Mesenchymal stem cell (in vitro differentiated cells and primary cell): ENCODE data around the gene TTC27.
A peak's percentile ranks its signal among the peaks of the same experiment; 100 is the strongest.
"Not testable (repeated sequence)": the region's sequence is repeated elsewhere in the genome, so short reads cannot be mapped to it uniquely, and the experiment has no call there.

Source experiments
- DNase-seq: peaks from one replicate; pipeline ENCODE4 v3.0.0-alpha.2; 2013
- H2AFZ ChIP-seq: one replicate; pipeline ENCODE4 v1.6.1; 2013; ENCODE audit warnings: low read depth, mild to moderate bottlenecking, control low read depth, inconsistent platforms, low read length, moderate library complexity
- H2AK5ac ChIP-seq: 2 replicates; pipeline ENCODE4 v1.6.1; 2013; ENCODE audit warnings: low read length, moderate library complexity, mild to moderate bottlenecking, inconsistent platforms; ENCODE audit not compliant: severe bottlenecking
- H2BK120ac ChIP-seq: one replicate; pipeline ENCODE4 v1.6.1; 2013; ENCODE audit warnings: low read depth, mild to moderate bottlenecking, inconsistent platforms, low read length, moderate library complexity
- H2BK12ac ChIP-seq, 2 experiments: one replicate each; pipeline ENCODE4 v1.6.1; 2013; ENCODE audit warnings: inconsistent platforms in 2 of 2, low read length in 2 of 2, mild to moderate bottlenecking in 2 of 2, moderate library complexity in 2 of 2, control low read depth in 1 of 2
- H2BK15ac ChIP-seq: one replicate; pipeline ENCODE4 v1.6.1; 2013; ENCODE audit warnings: mild to moderate bottlenecking, low read depth, inconsistent platforms; ENCODE audit not compliant: poor library complexity, severe bottlenecking
- H2BK5ac ChIP-seq: 2 replicates; pipeline ENCODE4 v1.6.1; 2013; ENCODE audit warnings: low read depth, mild to moderate bottlenecking, low read length, control low read depth, inconsistent platforms; ENCODE audit not compliant: poor library complexity, severe bottlenecking
- H3K14ac ChIP-seq, 2 experiments: one replicate each; pipeline ENCODE4 v1.6.1; 2013; ENCODE audit warnings: inconsistent platforms in 2 of 2, low read length in 2 of 2, control low read depth in 1 of 2, mild to moderate bottlenecking in 1 of 2, moderate library complexity in 1 of 2
- H3K18ac ChIP-seq, 2 experiments: one replicate each; pipeline ENCODE4 v1.6.1; 2013; ENCODE audit warnings: inconsistent platforms in 2 of 2, low read length in 2 of 2, control low read depth in 1 of 2, low read depth in 1 of 2, mild to moderate bottlenecking in 1 of 2
- H3K23ac ChIP-seq, 2 experiments: one replicate each; pipeline ENCODE4 v1.6.1; 2013; ENCODE audit warnings: inconsistent platforms in 2 of 2, low read length in 2 of 2, mild to moderate bottlenecking in 2 of 2, moderate library complexity in 2 of 2, control low read depth in 1 of 2
- H3K27ac ChIP-seq: 2 replicates; pipeline ENCODE4 v1.5.1; 2013; ENCODE audit warnings: mild to moderate bottlenecking, moderate library complexity, low read length, control low read depth, inconsistent platforms; ENCODE audit not compliant: poor library complexity, severe bottlenecking
- H3K27me3 ChIP-seq, 2 experiments: 2 replicates each; pipeline versions ENCODE4 v1.6.1 to v1.7.0; 2013; ENCODE audit warnings: low read length in 2 of 2, mild to moderate bottlenecking in 2 of 2, moderate library complexity in 2 of 2, control low read depth in 1 of 2, inconsistent platforms in 1 of 2; ENCODE audit not compliant: control insufficient read depth in 1 of 2, insufficient read depth in 1 of 2
- H3K36me3 ChIP-seq, 2 experiments: 2 replicates each; pipeline versions ENCODE4 v1.6.1 to v1.7.0; 2013; ENCODE audit warnings: low read length in 2 of 2, control low read depth in 1 of 2, inconsistent platforms in 1 of 2, low read depth in 1 of 2, mild to moderate bottlenecking in 1 of 2; ENCODE audit not compliant: insufficient read depth in 2 of 2, control insufficient read depth in 1 of 2
- H3K4ac ChIP-seq, 2 experiments: one replicate each; pipeline ENCODE4 v1.6.1; 2013; ENCODE audit warnings: inconsistent platforms in 2 of 2, low read length in 2 of 2, mild to moderate bottlenecking in 2 of 2, moderate library complexity in 2 of 2, control low read depth in 1 of 2, low read depth in 1 of 2
- H3K4me1 ChIP-seq: 2 replicates; pipeline ENCODE4 v1.6.1; 2013; ENCODE audit warnings: low read depth, low read length, control low read depth; ENCODE audit not compliant: control insufficient read depth, insufficient read depth
- H3K4me2 ChIP-seq: 2 replicates; pipeline ENCODE4 v1.6.1; 2013; ENCODE audit warnings: low read length, mild to moderate bottlenecking, inconsistent platforms; ENCODE audit not compliant: poor library complexity, severe bottlenecking
- H3K4me3 ChIP-seq, 2 experiments: 2 replicates each; pipeline versions ENCODE4 v1.5.1 to v1.7.0; 2013; ENCODE audit warnings: low read length in 2 of 2, mild to moderate bottlenecking in 2 of 2, control low read depth in 1 of 2, low read depth in 1 of 2; ENCODE audit not compliant: insufficient read depth in 1 of 2
- H3K79me1 ChIP-seq: replicated peaks from 2 replicates; pipeline ENCODE4 v1.6.1; 2013; ENCODE audit warnings: mild to moderate bottlenecking, control low read depth, low read length, inconsistent platforms; ENCODE audit not compliant: poor library complexity, severe bottlenecking
- H3K9ac ChIP-seq: 2 replicates; pipeline ENCODE4 v1.7.0; 2013; ENCODE audit warnings: mild to moderate bottlenecking, low read length, moderate library complexity
- H3K9me3 ChIP-seq: 2 replicates; pipeline ENCODE4 v1.7.0; 2013; ENCODE audit warnings: mild to moderate bottlenecking, low read length; ENCODE audit not compliant: control insufficient read depth
- H4K8ac ChIP-seq: one replicate; pipeline ENCODE4 v1.6.1; 2013; ENCODE audit warnings: inconsistent platforms, mild to moderate bottlenecking, low read length, moderate library complexity
- H4K91ac ChIP-seq: one replicate; pipeline ENCODE4 v1.6.1; 2013; ENCODE audit warnings: mild to moderate bottlenecking, low read length, inconsistent platforms
- WGBS: methylation state at CpG from one replicate; pipeline ENCODE4 v1.1.7; 2013; ENCODE audit warnings: mixed read lengths; 5-methylcytosine and 5-hydroxymethylcytosine counted together

Gene TTC27

DNA sequence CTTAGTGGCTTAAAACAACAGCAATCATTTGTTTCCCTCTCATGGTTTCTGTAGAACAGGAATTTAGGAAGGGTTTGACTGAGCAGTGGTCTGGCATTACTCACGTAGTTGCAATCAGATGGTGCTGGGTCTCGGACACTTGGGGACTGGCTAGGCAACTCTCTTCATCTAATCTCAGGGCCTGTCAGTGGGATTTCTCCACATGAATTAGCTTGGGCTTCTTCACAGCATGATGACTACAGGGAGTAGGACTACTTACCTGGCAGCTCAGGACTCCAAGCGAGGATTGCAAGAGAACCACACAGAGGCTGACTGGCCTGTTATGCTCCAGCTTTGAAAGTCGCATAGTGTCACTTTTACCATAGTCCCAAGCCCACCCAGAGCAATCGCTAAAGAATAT is 125.1 kb downstream of the TTC27 start:
- Histone ChIP-seq H2BK120ac (no peak overlapping the region), H3K4me2 (no peak overlapping the region), H3K27ac (no peak overlapping the region), H3K36me3 (peaks cover 2 to 11% of the 10 kb centered on the region in 2 experiments), H3K9ac (no peak overlapping the region), H3K23ac (no peak overlapping the region), H3K9me3 (no peaks in the 10 kb centered on the region), H3K14ac (no peak overlapping the region), H2BK5ac (no peak overlapping the region), H3K4me1 (peaks cover 3% of the 10 kb centered on the region), H3K4ac (no peak overlapping the region), H2AK5ac (peak overlapping the region; percentile 5), H4K8ac (no peak overlapping the region), H3K27me3 (no peaks in the 10 kb centered on the region), H4K91ac (peak overlapping the region; percentile 52), H2BK15ac (no peak overlapping the region), H3K18ac (no peak overlapping the region), H2BK12ac (peak overlapping the region in 1 of 2 experiments; percentile 42), H2AFZ (no peak overlapping the region), H3K79me1 (peaks cover 2% of the 10 kb centered on the region), H3K4me3 (no peak overlapping the region)
- no peak for DNase-seq
- 93% methylated on average over 3 of the region's 5 CpGs for WGBS

DNA sequence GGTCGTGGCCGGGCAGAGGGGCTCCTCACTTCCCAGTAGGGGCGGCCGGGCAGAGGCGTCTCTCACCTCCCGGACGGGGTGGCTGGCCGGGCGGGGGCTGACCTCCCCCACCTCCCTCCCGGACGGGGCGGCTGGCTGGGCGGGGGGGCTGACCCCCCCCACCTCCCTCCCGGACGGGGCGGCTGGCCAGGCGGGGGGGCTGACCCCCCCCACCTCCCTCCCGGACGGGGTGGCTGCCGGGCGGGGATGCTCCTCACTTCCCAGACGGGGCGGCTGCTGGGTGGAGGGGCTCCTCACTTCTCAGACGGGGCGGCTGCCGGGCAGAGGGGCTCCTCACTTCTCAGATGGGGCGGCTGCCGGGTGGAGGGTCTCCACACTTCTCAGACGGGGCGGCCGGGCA is 126.8 kb downstream of the TTC27 start:
- not testable (repeated sequence) for H3K79me1 ChIP-seq, H2BK15ac ChIP-seq, H2AK5ac ChIP-seq, H2BK12ac ChIP-seq, H3K14ac ChIP-seq, H2AFZ ChIP-seq, H4K91ac ChIP-seq, H3K36me3 ChIP-seq, H2BK5ac ChIP-seq, H3K27me3 ChIP-seq, DNase-seq, H2BK120ac ChIP-seq, H3K27ac ChIP-seq, H3K18ac ChIP-seq, H3K9me3 ChIP-seq, H3K4me1 ChIP-seq, H3K4ac ChIP-seq, H3K4me2 ChIP-seq, H3K23ac ChIP-seq, H4K8ac ChIP-seq, H3K9ac ChIP-seq, H3K4me3 ChIP-seq
- WGBS: 82% methylated on average over 12 of the region's 31 CpGs

DNA sequence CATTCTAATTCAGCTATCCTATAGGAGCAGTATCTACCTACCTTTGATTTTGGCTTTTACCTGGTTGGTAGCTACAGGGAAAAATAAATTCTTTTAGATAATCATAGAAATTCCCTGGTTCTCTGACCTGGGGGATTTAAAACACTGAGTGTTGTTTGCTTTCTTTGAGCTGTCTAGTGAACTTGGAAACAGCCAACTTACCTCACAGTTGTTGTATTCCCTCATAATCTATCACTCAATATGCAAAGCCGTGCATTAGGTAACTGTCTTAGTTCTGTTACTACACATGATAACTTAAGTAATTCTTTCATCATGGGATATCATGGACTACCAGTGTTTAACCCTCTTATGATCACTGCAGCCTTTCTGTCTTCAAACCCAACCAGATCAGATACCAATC is 127.8 kb downstream of the TTC27 start:
- no peak overlapping the region for H3K4me3 ChIP-seq
- no peak overlapping the region for H2AFZ ChIP-seq
- no peaks in the 10 kb centered on the region for H3K27me3 ChIP-seq
- H3K4me2 ChIP-seq: no peak overlapping the region
- no peak overlapping the region for H3K23ac ChIP-seq
- no peak overlapping the region for H4K8ac ChIP-seq
- H4K91ac ChIP-seq: no peak overlapping the region
- H3K79me1 ChIP-seq: peaks cover 2% of the 10 kb centered on the region
- H3K18ac ChIP-seq: no peak overlapping the region
- H2BK12ac ChIP-seq: no peak overlapping the region
- WGBS: 88% methylated on average over 1 of the region's 1 CpG
- no peak for DNase-seq
- no peak overlapping the region for H3K27ac ChIP-seq
- H3K14ac ChIP-seq: no peak overlapping the region
- no peak overlapping the region for H2BK5ac ChIP-seq
- no peak overlapping the region for H3K4ac ChIP-seq
- no peak overlapping the region for H2AK5ac ChIP-seq
- H2BK120ac ChIP-seq: no peak overlapping the region
- H3K9ac ChIP-seq: no peak overlapping the region
- H3K4me1 ChIP-seq: peaks cover 3% of the 10 kb centered on the region
- peaks cover 4 to 13% of the 10 kb centered on the region in 2 experiments for H3K36me3 ChIP-seq
- no peak overlapping the region for H2BK15ac ChIP-seq
- H3K9me3 ChIP-seq: no peaks in the 10 kb centered on the region

DNA sequence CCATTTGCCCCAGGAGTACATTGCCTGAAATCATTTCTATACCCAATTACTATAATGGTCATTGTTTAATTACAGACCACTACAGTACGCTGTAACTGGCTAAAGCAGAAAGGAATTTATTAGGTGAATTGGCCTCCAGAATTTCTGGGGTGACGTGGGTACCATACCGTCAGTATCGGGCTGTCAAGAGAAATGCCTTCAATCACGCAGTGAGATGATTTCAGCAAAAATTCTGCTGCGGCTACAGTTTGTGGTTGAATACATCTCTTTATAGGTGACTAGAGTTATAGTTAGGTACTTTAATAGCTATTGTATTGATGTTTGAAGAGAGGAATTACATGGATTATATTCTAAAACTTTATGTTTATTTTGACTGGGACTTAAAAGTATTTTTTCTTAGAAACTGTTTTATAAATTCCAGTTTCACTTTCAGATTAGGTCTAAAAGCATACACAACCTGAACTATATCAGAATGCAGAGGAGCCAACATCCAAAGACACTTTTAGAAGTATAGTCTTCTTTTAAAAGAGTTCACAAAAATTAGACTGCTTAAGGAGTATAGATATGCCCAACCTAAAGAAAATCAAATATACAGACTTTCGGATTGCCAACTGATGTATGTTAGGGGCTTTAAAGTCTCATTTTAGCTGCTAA is 128.4 kb downstream of the TTC27 start:
- Histone ChIP-seq H2AK5ac (no peak overlapping the region), H4K8ac (no peak overlapping the region), H3K27me3 (no peaks in the 10 kb centered on the region), H3K23ac (no peak overlapping the region), H3K4me3 (no peak overlapping the region), H3K4me2 (no peak overlapping the region), H4K91ac (peak overlapping the region; percentile 43), H3K9me3 (no peaks in the 10 kb centered on the region), H2AFZ (no peak overlapping the region), H3K27ac (no peak overlapping the region), H2BK5ac (no peak overlapping the region), H2BK15ac (no peak overlapping the region), H3K14ac (no peak overlapping the region), H3K79me1 (peaks cover 2% of the 10 kb centered on the region), H3K4ac (no peak overlapping the region), H3K36me3 (peaks cover 5 to 18% of the 10 kb centered on the region in 2 experiments), H3K9ac (peak overlapping the region; percentile 0), H3K4me1 (peaks cover 3% of the 10 kb centered on the region), H2BK12ac (peak overlapping the region in 1 of 2 experiments; percentile 18), H3K18ac (no peak overlapping the region), H2BK120ac (no peak overlapping the region)
- WGBS: 98% methylated on average over 7 of the region's 7 CpGs
- DNase-seq: no peak
